NCI-H1436 (cell line): Measurements from ENCODE around the gene TRIM33.

Experiments
- DNase-seq: peaks from one replicate; lab custom pipeline; 2025; lab: John Stamatoyannopoulos, UW

TRIM33 gene

DNA sequence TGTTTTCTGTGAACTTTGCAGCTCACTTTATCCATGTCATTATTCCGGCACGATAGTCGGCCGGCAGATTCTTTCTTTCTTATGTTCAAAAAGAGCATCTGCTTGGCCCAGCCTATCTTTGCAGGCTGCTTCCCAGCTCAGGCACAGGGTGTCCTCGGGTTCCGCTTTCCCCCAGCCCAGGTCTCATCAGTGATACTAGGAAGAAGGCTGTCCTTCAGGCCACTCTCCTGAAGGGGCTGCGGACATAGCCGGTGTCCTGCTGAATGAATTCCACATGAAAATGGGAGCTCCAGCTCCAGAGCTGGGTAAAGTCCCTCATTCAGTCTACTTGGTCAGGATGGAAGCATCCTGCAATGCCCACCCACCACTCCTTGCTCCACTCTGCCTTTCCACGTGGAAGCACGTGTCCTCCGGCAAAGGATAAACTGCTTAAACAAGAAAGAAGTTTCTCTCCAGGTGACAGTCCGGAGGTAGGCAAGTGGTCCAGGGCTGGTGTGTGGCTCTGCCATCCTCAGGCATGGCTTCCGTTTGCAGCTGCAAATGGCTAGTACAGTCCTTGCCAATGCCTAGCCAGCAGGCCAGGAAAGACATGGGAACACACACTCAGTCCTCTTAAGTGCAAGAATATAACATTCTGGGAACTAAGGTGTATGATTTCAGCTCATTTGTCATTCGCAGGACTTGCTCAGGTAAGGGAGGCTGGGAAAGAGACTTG, 161.0 kb downstream of the TRIM33 start:
- DNase-seq, result no peak

DNA sequence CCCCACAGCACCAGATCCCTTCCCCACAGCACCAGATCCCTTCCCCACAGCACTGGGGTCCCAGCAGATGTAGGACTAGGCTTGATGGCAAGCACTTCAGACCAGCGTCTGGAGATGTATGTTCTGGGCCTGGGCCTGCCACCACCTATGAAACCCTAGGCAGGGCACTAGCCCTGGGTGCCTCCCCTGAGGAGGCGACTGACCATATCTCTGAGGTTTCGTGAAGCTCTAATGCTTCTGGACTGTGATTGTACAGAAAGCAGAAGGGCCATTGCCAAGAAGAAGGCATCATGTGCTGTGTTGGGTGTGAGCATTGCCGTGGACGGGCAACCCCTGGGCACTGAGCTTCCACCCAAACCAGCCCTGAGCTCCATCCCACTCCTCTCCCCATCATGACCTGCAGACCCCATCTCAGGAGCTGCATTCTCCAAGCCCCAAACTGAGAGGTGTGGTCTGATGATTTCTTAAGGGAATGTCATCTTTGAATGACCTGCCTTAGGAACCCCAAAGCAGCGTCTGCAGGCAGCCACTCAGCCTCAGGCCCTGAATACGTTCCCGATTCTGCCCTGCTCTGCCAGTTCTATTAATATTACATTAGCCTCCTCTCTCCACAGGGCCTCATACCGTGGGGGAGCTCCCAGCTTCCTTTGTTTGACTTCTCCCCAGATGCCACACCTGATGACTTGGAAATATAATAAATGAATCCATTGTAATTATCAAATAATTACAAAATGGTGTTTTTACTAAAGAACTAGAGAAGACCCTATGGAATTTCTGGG, 163.4 kb downstream of the TRIM33 start:
- DNase-seq, result no peak

DNA sequence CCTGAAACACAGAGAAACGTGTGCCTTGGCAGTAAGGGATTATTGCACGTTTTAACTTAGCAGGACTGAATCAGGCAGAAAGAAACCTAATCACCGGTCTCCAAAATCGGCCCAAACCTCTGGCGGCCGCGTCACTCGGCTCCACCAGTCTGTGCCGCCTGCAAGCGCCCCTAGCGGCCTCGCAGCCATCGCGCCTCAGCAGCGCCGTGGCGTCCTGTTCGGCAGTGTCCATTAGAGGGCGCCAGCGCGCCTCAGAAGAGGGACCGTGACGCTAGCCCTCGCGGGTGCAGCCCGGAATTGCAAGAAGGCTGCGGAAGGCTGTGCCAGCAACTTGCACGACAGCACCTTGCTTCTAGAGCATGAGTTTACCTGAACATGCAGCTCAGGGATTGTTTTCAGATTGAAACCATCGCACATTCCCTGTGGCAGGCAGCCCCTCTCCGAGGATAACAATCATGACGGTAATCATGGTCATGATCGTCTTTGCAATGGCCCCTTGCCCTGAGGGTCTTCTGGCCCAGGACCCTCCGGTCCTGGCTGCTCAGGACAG, 164.4 kb downstream of the TRIM33 start:
- DNase-seq, result peak; percentile 93

DNA sequence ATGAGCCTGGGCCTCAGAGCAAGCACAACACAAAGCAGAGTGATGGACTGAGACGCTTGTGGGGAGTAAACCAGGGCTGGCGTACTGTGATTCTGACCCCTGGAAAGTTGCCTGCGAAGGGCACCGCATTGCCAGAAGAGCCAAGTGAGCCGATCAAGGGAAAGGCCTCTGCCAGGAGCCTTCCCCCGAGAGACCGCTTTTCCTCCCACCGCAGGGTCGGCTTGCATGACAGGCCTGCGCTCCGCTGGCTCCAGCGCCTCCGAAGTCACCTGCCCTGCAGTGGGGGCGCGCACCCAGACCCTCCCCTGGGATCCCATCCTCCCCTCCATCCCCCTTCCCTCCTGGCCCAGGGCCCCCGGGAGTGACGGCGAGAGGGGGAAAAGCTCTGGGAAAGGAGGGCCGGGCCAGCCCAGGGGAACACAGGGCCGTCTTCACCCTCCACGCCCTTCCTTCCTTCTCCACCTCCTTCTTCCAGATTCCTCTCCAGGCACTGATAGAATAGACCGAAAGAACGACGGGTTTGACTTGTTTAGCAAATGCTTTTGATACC, 165.0 kb downstream of the TRIM33 start:
- no peak for DNase-seq

DNA sequence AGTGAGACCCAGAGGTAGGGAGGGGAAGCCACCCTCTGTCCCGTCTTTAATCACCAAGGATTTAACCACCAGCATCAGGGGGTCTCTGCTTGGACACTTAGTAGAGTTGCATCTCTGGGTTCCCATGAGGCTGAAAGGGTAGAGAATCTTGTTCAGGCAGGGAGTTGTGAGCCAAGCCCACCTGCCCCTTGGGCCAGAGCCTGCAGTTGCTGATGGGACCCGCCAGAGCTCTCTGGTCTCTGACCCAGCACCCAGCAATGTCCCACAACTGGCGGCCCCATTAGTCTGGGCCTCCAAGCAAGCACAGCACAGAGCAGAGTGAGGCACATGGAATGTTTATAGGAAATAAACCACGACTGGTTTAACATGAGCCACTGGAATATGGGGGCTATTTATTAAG, 166.3 kb downstream of the TRIM33 start:
- no peak for DNase-seq
